Sigmoid colon (tissue), 4 donors: ENCODE measurements around the gene INPP1.

ENCODE experiments used
- CTCF ChIP-seq, 4 experiments: fragments of 450-650 bp in 3 of 4; fragments of 200-600 bp in 1 of 4; IDR thresholded peaks; one replicate each; pipeline ENCODE4 v1.5.1; 2016 to 2019; ENCODE audit warnings: antibody characterized with exemption in 4 of 4, mild to moderate bottlenecking in 3 of 4, moderate library complexity in 2 of 4
- EP300 ChIP-seq, 4 donors: sonication (generic); formaldehyde crosslinking; IDR thresholded peaks; one replicate each; pipeline ENCODE4 v1.6.1; 2017; ENCODE audit warnings: antibody characterized with exemption in 4 of 4
- POLR2A ChIP-seq, 2 donors: fragments of 450-650 bp; IDR thresholded peaks; one replicate each; pipeline ENCODE4 v1.6.1; 2016; ENCODE audit warnings: antibody characterized with exemption in 2 of 2, mild to moderate bottlenecking in 2 of 2, moderate library complexity in 2 of 2

GRCh38 chr2:190355968-190356644, 12.7 kb downstream of the INPP1 start:
- TF ChIP-seq CTCF (IDR thresholded peaks at IDR 0.05) (no peak), POLR2A (IDR thresholded peaks at IDR 0.05) (no peak), EP300 (IDR thresholded peaks at IDR 0.05) (no peak)
